Tibial nerve (tissue), 3 donors: Measurements from ENCODE around the gene KCNC3.

Experiments
- POLR2A ChIP-seq, 2 donors: fragments of 450-650 bp; IDR thresholded peaks; one replicate each; pipeline ENCODE4 v1.6.1; 2017; ENCODE audit warnings: antibody characterized with exemption in 2 of 2, mild to moderate bottlenecking in 2 of 2, moderate library complexity in 2 of 2
- TF ChIP-seq, protein P1 (sequence below), 5 experiments: fragments of 200-600 bp in 3 of 5; fragments of 450-650 bp in 2 of 5; sonication (generic) in 3 of 5; IDR thresholded peaks; one replicate each; pipeline ENCODE4 v1.5.1; 2016 to 2019; ENCODE audit warnings: antibody characterized with exemption in 5 of 5, mild to moderate bottlenecking in 3 of 5, moderate library complexity in 2 of 5

DNA sequence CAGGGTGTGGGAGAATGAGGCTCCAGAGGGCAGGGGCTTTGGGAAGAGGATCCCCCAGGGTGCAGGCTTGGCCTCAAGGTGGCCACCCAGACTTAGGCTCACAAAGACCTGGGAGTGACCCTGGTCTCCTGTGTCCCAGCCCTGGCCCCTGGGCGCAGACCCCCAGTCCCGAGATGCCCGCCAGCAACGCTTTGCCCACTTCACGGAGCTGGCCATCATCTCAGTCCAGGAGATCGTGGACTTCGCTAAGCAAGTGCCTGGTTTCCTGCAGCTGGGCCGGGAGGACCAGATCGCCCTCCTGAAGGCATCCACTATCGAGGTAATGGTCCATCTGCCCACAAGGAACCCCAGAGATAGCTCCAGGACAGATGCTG lies 49.7 kb upstream of the KCNC3 start:
- TF ChIP-seq, protein P1, sequence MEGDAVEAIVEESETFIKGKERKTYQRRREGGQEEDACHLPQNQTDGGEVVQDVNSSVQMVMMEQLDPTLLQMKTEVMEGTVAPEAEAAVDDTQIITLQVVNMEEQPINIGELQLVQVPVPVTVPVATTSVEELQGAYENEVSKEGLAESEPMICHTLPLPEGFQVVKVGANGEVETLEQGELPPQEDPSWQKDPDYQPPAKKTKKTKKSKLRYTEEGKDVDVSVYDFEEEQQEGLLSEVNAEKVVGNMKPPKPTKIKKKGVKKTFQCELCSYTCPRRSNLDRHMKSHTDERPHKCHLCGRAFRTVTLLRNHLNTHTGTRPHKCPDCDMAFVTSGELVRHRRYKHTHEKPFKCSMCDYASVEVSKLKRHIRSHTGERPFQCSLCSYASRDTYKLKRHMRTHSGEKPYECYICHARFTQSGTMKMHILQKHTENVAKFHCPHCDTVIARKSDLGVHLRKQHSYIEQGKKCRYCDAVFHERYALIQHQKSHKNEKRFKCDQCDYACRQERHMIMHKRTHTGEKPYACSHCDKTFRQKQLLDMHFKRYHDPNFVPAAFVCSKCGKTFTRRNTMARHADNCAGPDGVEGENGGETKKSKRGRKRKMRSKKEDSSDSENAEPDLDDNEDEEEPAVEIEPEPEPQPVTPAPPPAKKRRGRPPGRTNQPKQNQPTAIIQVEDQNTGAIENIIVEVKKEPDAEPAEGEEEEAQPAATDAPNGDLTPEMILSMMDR (IDR thresholded peaks at IDR 0.05) = no peak
- no peak for TF ChIP-seq POLR2A (IDR thresholded peaks at IDR 0.05)
